HG03103 (cell line): ENCODE results near the gene SLIT1.

ENCODE experiments used
- ATAC-seq: cut with Tn5 transposase; IDR thresholded peaks from one replicate; pipeline ENCODE4 v1.9.1; 2021; ENCODE audit warnings: low read depth; ENCODE audit not compliant: unreplicated experiment

Gene SLIT1

DNA sequence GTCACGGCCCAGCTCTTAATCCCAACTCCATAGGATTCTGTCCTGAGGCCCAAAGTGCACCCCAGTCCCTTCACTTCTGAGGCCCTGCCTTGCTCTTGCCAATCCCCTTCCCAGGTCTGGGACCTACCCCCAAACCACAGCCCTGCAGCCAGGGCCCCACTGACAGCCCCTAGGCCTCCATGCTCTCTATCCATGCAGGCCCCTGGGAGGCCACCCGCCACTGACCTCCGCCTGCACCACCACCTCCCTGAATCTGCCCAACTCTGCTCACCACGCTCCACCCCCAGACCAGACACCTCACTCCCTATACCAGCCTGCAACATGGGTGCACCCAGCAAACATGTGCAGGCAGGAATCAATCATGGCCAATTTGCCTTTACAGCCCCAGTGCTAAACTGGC, 10.2 kb downstream of the SLIT1 start:
- ATAC-seq, result no peak

GRCh38 chr10:97174941-97175340, 10.8 kb downstream of the SLIT1 start:
- no peak for ATAC-seq

DNA sequence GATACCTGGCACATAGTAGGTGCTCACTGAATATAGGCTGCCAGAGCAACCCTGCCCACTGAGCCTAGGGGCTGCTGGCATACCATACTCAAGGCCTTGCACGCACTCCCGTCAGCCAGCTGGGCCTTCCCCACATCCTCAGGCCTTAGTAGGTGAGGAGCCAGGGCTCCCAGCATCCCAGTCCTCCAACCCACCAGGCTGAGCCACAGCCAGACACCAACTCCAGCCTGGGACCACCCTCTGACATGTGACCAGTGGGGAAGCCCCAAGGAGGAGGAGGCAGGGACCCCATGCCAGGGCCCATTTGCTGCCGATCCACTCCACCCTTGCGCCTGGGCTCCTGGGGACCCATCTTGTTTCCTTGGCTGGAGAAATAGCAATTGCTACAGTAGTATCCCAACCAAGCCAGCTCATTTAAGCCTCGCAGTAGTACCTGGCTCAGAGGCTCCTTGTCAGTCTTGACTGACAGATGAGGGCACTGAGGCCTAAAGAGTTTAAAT, 11.4 kb downstream of the SLIT1 start:
- ATAC-seq, result no peak

GRCh38 chr10:97173036-97173435, 12.7 kb downstream of the SLIT1 start:
- ATAC-seq, result no peak

- no peak for ATAC-seq
Observed at GRCh38 chr10:97171001-97171400, 14.8 kb downstream of the SLIT1 start.

DNA sequence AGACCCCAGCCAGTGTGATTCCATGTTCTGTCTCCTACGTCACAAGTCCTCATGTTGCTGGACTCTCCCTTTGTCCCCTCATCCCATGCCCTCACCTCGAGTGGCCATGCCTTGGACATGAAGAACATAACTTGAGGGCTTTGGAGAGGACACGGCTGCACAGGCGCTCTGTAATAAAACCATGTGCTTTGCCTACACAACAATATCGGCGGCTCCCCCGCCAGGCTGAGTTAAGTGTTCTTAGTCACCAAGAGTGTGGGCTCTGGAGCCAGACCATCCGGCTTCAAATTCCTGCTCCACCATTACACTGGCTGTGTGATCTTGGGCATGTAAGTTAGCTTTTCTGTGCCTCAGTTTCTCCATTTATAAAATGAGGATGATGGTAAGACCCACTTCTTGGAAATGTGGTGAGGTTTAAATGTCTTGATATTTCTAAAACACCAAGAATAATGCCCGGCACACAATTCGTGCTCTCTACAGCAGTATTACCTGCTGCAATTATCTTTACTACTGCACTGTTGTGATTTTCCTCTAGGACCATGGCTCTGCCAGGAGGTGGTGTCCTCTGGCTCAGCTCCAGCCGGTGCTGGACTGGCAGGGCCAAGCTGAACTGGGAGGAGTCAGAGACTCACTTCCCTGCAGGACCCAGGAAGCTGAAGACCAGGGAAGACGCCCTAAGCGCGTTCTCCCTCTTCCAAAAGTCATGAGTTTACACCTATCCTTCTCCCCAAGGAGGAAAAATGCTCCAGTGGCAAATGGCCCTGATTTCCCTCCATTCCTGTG, 15.7 kb downstream of the SLIT1 start:
- ATAC-seq, result no peak

GRCh38 chr10:97169063-97169462, 16.7 kb downstream of the SLIT1 start:
- ATAC-seq, result no peak

- no peak for ATAC-seq
Observed at GRCh38 chr10:97168645-97169044, 17.1 kb downstream of the SLIT1 start.

DNA sequence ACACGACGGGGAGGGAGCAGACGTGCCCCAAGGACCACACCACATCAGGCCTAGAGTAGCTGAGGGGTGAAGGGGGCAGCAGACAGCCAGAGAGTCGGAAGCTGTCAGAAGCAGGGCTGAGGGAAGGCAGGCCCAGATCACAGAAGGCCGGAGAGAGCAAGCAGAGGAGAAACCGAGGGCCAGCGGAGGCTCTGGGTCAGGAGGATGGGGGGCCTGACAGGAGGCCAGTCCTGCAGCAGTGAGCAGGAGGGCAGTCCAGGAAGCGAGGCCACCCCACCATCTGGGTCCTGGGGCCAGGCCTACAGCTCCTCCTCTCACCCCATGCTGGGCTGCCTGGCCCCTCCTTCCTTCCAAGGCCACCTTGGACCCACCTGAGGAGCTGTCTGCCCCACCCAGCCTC, 20.3 kb downstream of the SLIT1 start:
- ATAC-seq, result no peak

DNA sequence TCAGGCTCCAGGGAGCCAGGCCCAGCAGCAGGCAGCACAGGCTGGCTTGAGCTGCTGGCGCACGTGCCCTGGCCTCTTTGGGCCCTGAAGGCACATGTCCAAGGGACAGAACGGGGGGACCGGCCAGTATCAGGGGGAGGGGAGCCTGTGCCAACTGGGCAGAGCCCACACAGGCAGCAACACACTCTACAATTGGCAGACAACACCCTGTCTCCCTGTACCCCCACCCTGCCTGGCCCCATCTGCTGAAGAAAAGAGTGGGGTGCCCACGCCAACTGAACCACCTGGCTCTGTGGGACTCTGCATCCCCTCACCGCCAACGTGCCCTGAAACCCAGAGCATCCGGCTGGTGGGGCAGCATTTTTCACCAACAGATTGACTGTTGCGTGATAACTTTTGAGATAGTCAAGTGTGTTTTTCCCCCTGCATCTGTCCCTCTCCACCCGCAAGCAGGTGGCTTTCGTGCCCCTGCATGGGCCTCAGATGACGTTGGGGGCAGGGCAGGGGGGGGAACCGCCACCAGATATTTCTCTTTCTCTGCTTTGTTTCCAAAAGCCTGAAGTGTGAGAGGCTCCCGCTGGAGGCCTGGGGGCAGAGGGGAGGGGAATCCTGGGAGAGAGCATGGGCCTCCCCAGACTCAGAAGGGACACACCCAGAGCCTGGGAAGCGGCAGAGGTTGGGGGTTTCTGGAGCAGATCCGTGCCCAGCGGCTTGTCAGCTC, 21.8 kb downstream of the SLIT1 start:
- no peak for ATAC-seq

DNA sequence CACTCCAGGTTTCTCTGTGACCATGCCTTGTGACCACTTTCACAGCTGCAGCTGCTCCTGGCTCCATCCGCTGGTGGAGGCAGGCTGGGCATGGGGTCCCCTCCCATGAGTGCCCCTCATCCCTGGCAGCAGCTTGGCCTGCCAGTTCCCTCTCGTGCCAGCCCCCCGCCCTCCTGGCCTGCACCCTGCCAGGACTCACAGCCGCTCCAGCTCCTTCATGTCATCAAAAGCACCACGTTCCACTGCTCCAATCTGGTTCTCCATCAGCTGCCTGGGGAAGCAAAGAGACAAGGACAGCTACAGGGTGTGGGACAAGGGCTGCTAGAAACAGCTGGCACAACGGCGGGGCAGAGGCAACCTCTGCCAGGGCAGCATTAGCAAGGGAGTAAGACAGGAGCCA, 22.6 kb downstream of the SLIT1 start:
- no peak for ATAC-seq

GRCh38 chr10:97159646-97160305, 26.0 kb downstream of the SLIT1 start:
- no peak for ATAC-seq

GRCh38 chr10:97157578-97158095, 28.1 kb downstream of the SLIT1 start:
- ATAC-seq, result no peak

DNA sequence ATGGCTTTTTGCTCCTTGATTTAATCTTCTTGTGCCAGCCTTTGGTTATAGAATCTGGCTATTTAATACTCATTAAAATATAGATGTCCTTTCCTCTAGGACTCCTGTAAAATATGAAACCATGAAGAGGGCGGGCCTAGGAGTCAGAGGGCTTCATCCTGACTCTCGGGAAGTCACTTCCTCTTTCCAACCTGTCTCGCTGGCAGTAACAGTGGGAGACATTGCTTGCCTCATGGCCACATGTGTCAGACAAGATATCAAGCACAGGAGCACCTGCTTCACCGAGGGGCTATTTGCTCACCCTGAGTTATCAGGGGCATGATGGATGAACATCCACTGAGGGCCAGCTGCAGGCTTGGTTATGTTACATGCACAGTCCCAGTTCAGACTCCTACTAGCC, 31.0 kb downstream of the SLIT1 start:
- no peak for ATAC-seq

GRCh38 chr10:97154162-97154561, 31.6 kb downstream of the SLIT1 start:
- ATAC-seq, result no peak

DNA sequence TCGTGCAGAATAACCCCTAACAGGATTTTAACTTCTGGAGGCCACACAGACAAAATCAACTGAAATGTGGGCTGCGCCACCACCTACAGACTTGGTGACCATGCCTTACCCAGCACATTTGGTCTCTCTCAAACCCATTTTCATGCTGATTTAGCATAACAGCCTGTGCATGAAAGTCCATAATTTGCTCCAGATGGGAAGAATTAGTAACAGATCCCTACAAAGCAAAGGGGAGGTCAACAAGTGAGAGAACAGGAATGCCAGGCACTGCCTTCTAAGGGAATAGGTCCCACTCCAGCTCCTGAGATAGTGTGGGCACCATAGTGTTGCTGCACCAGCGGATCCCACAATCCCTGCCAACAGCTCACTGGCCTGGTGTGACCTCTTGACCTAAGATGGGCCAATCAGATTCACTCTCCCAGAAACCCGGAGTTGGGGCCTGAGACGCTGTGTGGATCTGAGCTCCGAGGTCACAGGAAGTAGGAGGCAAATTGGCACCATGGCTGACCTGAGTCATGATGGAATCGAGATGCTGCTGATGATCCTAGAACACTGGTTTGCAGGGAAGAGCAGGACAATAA, 32.4 kb downstream of the SLIT1 start:
- no peak for ATAC-seq

GRCh38 chr10:97151307-97151914, 34.3 kb downstream of the SLIT1 start:
- ATAC-seq, result no peak

- ATAC-seq, result no peak
Observed at GRCh38 chr10:97150616-97151015, 35.1 kb downstream of the SLIT1 start.

DNA sequence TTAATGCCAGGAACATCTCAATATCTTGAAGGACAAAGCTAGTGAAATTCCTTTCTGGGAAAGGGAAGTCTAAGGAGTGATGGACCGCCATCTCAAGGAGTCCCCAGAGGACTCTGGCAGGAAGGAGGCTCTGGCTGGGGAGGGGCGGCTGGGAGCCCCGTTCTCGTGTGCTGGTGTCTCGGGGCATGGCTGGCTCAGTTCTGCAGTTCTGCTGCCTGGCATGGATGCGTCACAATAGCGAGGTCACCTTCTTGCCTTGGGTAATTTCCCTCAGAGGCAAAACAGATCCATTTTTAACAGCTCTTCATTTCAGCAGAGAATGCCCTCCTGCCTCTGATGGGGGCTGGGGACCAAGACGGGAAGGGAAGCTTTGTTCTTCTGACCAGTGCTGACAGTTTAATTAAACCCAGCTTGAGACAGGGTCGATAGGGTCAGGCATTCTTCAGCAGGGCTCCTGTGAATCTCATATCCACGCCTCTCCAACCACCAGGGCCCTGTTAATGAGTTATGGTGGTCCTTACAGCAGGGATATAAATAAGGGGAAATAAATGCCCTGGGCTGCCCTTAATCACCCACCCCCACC, 35.7 kb downstream of the SLIT1 start:
- ATAC-seq, result no peak

GRCh38 chr10:97149079-97149531, 36.7 kb downstream of the SLIT1 start:
- ATAC-seq, result no peak
